HepG2 (cell line): ENCODE data around the gene ABHD10. TPM values are rescaled to one million over a fixed set of nuclear protein-coding genes. Genes with fewer than 3 reads are reported as not detected.

Source experiments
- ATAC-seq: fragments of 200-7000 bp; cut with Tn5 transposase; 3 replicates; pipeline ENCODE4 v1.9.1; 2020; ENCODE audit warnings: mild to moderate bottlenecking, moderate library complexity
- BruUV-seq: library from RNA; stranded (reverse); fragments of 400-500 nt; replicated peaks from 2 replicates; lab custom pipeline; 2021; lab: Mats Ljungman, UMichigan
- CTCF ChIA-PET: fragments of 300-600 bp; formaldehyde crosslinking; extraction: SDS; loops from one replicate; lab custom pipeline; 2021; ENCODE audit warnings: low total read pairs, inconsistent platforms, low intra/inter-chr PET ratio; lab: Yijun Ruan, JAX
- POLR2A ChIA-PET: fragments of 350-600 bp; sonication (Branson Sonifier 250); formaldehyde crosslinking; loops from one replicate; lab custom pipeline; 2020; ENCODE audit warnings: antibody characterized with exemption, inconsistent platforms; lab: Yijun Ruan, JAX
- DNase-seq: peaks from one replicate; pipeline ENCODE4 v3.0.0-alpha.2; 2015; ENCODE audit warnings: low spot score
- FAIRE-seq: peaks from 3 replicates; lab custom pipeline; 2011; peaks lifted over from hg19 to GRCh38; lab: Jason Lieb, UNC
- H2AFZ ChIP-seq: one replicate; pipeline ENCODE4 v1.6.1; 2011; ENCODE audit warnings: low read length, inconsistent platforms
- H3K27ac ChIP-seq: fragments of 300-600 bp; 3 replicates; pipeline ENCODE4 v1.8.0; 2011; ENCODE audit warnings: mixed run types, mild to moderate bottlenecking, mixed read lengths, low read length, inconsistent platforms; ENCODE audit not compliant: insufficient read depth; ENCODE audit errors: extremely low read length
- H3K27me3 ChIP-seq, 2 experiments: fragments of 200-600 bp in 1 of 2; 2 replicates in 1 of 2; 3 replicates in 1 of 2; pipeline versions ENCODE4 v1.6.0 to v1.8.0; 2011; ENCODE audit warnings: low read length in 2 of 2, mild to moderate bottlenecking in 2 of 2, moderate library complexity in 2 of 2, inconsistent platforms in 1 of 2; ENCODE audit not compliant: insufficient read depth in 2 of 2, control insufficient read depth in 1 of 2
- H3K36me3 ChIP-seq, 2 experiments: fragments of 200-600 bp in 1 of 2; replicated peaks in 1 of 2; 2 replicates in 1 of 2; 3 replicates in 1 of 2; pipeline versions ENCODE4 v1.5.1 to v1.8.0; 2011; ENCODE audit warnings: low read length in 2 of 2, inconsistent platforms in 1 of 2; ENCODE audit not compliant: insufficient read depth in 2 of 2, control insufficient read depth in 1 of 2
- H3K4me1 ChIP-seq: 2 replicates; pipeline ENCODE4 v1.5.1; 2012; ENCODE audit warnings: low read length, inconsistent platforms; ENCODE audit not compliant: insufficient read depth
- H3K4me2 ChIP-seq: 2 replicates; pipeline ENCODE4 v1.6.0; 2011; ENCODE audit warnings: low read depth, low read length, inconsistent platforms
- H3K4me3 ChIP-seq, 3 experiments: fragments of 200-600 bp in 1 of 3; sonication (generic), shearing (Covaris generic) in 1 of 3; replicated peaks in 1 of 3; 2 replicates each; pipeline ENCODE4 v1.5.1; 2011 to 2016; ENCODE audit warnings: low read length in 3 of 3, inconsistent platforms in 2 of 3, low read depth in 2 of 3, mild to moderate bottlenecking in 2 of 3, control low read depth in 1 of 3, mixed read lengths in 1 of 3; ENCODE audit not compliant: insufficient read depth in 1 of 3
- H3K79me2 ChIP-seq: one replicate; pipeline ENCODE4 v1.6.1; 2011; ENCODE audit warnings: low read length, inconsistent platforms; ENCODE audit not compliant: insufficient read depth
- H3K9ac ChIP-seq: 2 replicates; pipeline ENCODE4 v1.6.0; 2011; ENCODE audit warnings: mild to moderate bottlenecking, low read depth, low read length, inconsistent platforms; ENCODE audit not compliant: insufficient read depth
- H3K9me3 ChIP-seq: 2 replicates; pipeline ENCODE4 v1.5.1; 2012; ENCODE audit warnings: mild to moderate bottlenecking, low read length
- H4K20me1 ChIP-seq: 2 replicates; pipeline ENCODE4 v1.6.0; 2011; ENCODE audit warnings: inconsistent platforms, mild to moderate bottlenecking, low read length, moderate library complexity; ENCODE audit not compliant: insufficient read depth
- MNT ChIP-seq: fragments of 450-650 bp; IDR thresholded peaks from 2 replicates; pipeline ENCODE4 v1.6.1; 2016
- TERF1 ChIP-seq: sonication (generic); formaldehyde crosslinking; IDR thresholded peaks from 2 replicates; pipeline ENCODE4 v1.8.0; 2022; ENCODE audit warnings: mild to moderate bottlenecking, missing genetic modification reagents, moderate library complexity
- ZNF512B ChIP-seq: sonication (generic); formaldehyde crosslinking; IDR thresholded peaks from 2 replicates; pipeline ENCODE4 v1.5.1; 2020; ENCODE audit warnings: missing genetic modification reagents, mild to moderate bottlenecking, borderline replicate concordance
- WGBS: methylation state at CpG from one replicate; pipeline ENCODE4 v1.1.6; 2017; ENCODE audit warnings: low lambda C conversion rate; 5-methylcytosine and 5-hydroxymethylcytosine counted together
- in situ Hi-C: cut with HindIII; loops from 2 replicates; pipeline ENCODE4 v1.10.0; 2017; ENCODE audit warnings: low pct_unique_long_range_greater_than_20kb; ENCODE audit not compliant: extremely low pct_ligation_motif_present
- intact Hi-C: fragments of 100-400 bp; cut with micrococcal nuclease; formaldehyde crosslinking; loops from one replicate; pipeline ENCODE4 v1.10.0; 2022; ENCODE audit not compliant: unreplicated experiment
- polyA plus RNA-seq, 8 experiments: library from polyadenylated mRNA; depleted of rRNA in 3 of 8; stranded (reverse) in 7 of 8; unstranded in 1 of 8; fragments of >200 nt; fragmentation: Illumina TruSeq in 4 of 8; extraction: Trizol in 4 of 8; gene quantifications; 2 replicates each; pipeline versions ENCODE4 v1.2.1 to v1.2.3, GENCODE V29; 2011 to 2016; ENCODE audit warnings: low read depth in 4 of 8, missing spikeins in 1 of 8, mixed read lengths in 1 of 8; ENCODE audit not compliant: insufficient read depth in 1 of 8
- total RNA-seq, 5 experiments: library from RNA; depleted of rRNA; stranded (reverse); fragments of >200 nt; fragmentation: Illumina TruSeq; extraction: Trizol; gene quantifications; 2 replicates each; pipeline ENCODE4 v1.2.3, GENCODE V29; 2016; ENCODE audit warnings: low read depth in 1 of 5

The ABHD10 gene
- total and polyA plus RNA-seq, 2 of the 13 experiments (the other 11 are each of a cell fraction or from before 2014, with no cell fraction given): 22.8 to 50.2 TPM

GRCh38 chr3:112003321-112004080, 24.7 kb downstream of the ABHD10 start:
- FAIRE-seq: no peak

More at GRCh38 chr3:112003321-112004080, 24.7 kb downstream of the ABHD10 start:
- H2AFZ ChIP-seq: no peak overlapping the region
- H3K27me3 ChIP-seq: peaks cover 4 to 21% of the 10 kb centered on the region in 2 experiments
- WGBS: 55% methylated on average over 4 of the region's 4 CpGs
- H3K4me3 ChIP-seq: no peak overlapping the region
- no peak for ATAC-seq
- DNase-seq: no peak
- no peaks in the 10 kb centered on the region for H3K36me3 ChIP-seq
- ChIA-PET CTCF (no interaction called here), POLR2A (interaction anchor here (0.9 kb wide), 1 partner anchor 10 kb away, joined by 3 read pairs; no protein-coding TSS in a partner anchor)
- no peak overlapping the region for H3K27ac ChIP-seq
- no peak overlapping the region for H3K9ac ChIP-seq
- H3K4me1 ChIP-seq: peaks cover 30% of the 10 kb centered on the region
- no peaks in the 10 kb centered on the region for H3K79me2 ChIP-seq
- no peak overlapping the region for H3K4me2 ChIP-seq
- H3K9me3 ChIP-seq: no peaks in the 10 kb centered on the region
- in situ Hi-C loops: no loop called here
- TF ChIP-seq TERF1 (CRISPR knock-in tag) (no peak), MNT (peak; percentile 79), ZNF512B (CRISPR knock-in tag) (no peak)
- intact Hi-C loops: no loop called here
- H4K20me1 ChIP-seq: no peaks in the 10 kb centered on the region
- no TSS peak for BruUV-seq
